ENCODE measurements around the gene BRCA2.
A peak's percentile ranks its signal among the peaks of the same experiment; 100 is the strongest.

BRCA2 gene

DNA sequence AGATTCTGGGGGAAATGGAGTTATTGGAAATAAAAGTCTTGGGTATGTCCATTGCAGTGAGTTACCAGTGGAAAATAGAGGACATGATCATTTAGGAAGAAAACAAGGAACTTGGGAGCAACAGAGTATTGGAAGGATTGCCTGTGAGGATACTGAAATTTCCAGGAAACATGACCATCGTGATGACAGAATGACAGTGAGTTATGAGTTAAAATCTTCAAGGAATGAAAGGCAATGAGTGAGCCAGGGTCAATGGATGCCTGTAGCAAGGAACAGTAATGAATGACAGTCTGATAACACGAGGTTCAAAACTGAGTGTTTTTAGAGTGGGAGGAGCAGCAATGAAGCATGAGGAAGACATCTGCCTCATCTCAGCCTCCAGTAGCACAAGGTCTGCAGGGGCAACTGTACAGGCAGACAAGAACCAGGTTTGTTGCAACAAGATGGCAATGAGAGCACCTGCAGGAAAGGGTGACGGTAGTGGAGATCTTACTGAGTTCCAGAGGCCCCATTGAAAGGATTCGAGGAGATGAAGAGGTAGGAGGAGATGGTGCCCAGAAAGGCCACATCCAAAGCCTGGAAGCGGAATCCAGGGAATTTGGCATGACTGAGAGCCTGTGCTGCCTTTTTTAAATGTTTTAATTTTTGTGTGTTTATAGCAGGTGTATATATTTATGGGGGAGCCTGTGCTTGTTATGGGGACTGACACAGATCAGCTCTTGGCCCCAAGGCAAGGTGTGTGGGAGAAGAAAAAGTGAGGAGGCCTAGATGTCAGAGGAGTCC lies 68.7 kb downstream of the BRCA2 start:
- DNase-seq (ENCODE audit: low spot score), result no peak

DNA sequence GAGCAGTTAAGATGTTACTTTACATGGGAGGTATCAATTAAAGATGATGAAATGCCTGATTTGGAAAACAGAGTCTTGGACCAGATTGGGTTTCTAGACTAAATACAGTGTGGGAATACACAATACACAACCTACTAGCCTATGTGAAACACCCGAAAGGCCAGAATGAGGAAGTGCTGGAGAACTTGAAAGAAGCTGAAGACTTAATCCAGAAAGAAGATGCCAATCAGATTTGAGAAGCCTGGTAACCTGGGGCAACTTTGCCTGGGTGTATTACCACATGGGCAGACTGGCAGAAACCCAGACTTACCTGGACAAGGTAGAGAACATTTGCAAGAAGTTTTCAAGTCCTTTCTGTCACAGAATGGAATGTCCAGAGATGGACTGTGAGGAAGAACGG lies 69.4 kb downstream of the BRCA2 start:
- no peak for DNase-seq (ENCODE audit: low spot score)

GRCh38 chr13:32385410-32385809 lies 70.1 kb downstream of the BRCA2 start:
- DNase-seq (ENCODE audit: low spot score), result no peak

- DNase-seq (ENCODE audit: low spot score), result no peak
Observed at GRCh38 chr13:32390048-32390447, 74.7 kb downstream of the BRCA2 start.

DNA sequence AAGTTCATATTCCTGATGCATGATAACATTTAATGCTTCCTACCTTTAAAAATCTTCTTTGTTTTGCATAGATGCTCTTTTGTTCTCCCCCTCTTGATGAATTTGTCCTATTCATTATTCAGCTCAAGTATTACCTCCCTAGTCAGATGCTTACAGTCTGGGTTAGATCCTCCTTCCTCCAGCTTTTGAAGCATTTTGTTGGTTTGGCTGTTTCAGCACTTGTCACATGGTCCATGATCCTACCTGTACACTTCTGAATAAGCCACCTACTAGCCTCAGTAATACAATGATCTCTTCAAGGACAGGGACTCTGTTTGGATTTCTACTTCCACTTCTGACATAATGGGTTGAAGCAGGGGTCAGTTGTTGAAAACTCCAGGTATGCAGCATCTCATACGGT lies 75.2 kb downstream of the BRCA2 start:
- DNase-seq (ENCODE audit: low spot score), result no peak

DNA sequence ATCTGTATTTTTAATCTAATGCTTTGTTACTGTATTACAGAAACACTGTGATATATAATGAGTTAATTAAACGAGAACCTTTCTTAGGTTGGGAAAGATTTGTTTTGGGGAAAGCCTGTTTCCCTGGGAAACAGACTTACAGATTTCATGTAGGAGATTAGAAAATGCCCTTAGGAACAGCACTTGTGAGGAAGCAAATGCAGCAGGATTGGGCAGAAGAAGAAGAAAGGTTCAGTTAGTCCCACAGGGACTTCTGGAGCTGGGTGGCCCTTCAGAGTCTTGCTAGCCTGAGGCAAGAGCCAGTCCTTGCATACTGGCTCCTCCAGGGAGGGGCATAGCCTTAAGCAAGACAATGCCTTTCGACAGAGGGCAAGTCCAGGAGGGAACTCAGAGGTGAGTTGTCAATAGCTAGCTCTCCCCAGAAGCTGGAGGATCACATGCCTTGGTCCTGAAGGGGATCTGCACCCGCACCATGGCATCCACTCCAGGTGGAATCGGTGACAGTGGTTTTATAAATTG lies 75.9 kb downstream of the BRCA2 start:
- DNase-seq (ENCODE audit: low spot score), result no peak

GRCh38 chr13:32403108-32403507 lies 87.8 kb downstream of the BRCA2 start:
- no peak for DNase-seq (ENCODE audit: low spot score)

- DNase-seq (ENCODE audit: low spot score), result no peak
Observed at GRCh38 chr13:32407854-32408253, 92.5 kb downstream of the BRCA2 start.

DNA sequence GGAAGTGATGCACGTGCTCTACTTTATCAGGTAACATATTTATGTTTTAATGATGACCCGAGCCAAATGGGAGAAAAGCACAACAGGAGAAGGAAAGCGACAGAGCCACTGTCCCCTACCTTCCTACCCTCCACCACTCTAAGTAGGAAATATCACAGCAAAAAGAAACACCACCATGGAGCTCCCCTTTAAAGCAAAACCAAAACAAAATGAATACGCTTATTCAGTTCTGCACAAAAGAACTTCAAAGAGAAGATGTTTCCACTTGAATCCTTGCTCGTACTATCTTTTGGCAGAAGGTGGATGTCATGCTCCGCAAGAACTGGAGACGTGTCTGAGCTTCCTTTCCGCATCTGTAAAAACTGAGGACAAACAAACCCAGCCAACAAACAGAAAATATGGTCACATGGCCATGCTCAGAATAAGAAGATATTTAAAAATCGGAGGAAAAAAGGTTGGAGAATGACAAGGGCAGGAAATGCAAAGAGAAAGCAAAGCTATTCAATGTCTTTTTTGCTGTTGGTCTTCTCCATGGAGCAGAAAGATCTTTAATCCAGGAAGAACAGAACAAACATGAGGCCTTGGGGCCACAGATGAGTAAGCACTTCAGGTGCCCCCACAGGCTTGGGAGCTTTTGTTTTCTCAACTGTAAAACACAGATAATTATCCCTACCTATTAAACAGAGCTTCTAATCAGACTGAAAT lies 93.1 kb downstream of the BRCA2 start:
- DNase-seq (ENCODE audit: low spot score), result no peak

- no peak for DNase-seq (ENCODE audit: low spot score)
Observed at GRCh38 chr13:32409001-32409313, 93.6 kb downstream of the BRCA2 start.

GRCh38 chr13:32409561-32410421 lies 94.5 kb downstream of the BRCA2 start:
- DNase-seq (ENCODE audit: low spot score), result no peak

GRCh38 chr13:32413284-32413683 lies 98.0 kb downstream of the BRCA2 start:
- DNase-seq (ENCODE audit: low spot score), result no peak

GRCh38 chr13:32414580-32414979 lies 99.3 kb downstream of the BRCA2 start:
- no peak for DNase-seq (ENCODE audit: low spot score)

DNA sequence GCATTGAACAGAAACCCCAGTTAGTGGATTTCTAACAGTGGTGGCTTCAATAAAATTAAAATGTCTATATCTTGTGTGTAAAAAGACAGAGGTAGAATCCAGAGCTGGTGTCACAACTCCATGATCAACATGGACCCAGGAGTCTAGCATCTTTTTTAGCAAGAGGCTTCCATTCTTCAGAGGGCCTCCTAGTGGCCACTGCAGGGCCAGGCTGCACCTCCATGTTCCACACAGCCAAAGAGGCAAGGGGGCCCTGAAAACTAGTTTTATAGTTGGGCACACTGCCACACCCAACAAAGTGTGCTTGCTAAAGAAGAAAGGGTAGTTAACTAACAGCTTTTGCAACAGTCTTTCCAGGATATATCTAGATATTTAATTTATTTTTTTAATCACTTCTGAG lies 99.7 kb downstream of the BRCA2 start:
- no peak for DNase-seq (ENCODE audit: low spot score)

DNA sequence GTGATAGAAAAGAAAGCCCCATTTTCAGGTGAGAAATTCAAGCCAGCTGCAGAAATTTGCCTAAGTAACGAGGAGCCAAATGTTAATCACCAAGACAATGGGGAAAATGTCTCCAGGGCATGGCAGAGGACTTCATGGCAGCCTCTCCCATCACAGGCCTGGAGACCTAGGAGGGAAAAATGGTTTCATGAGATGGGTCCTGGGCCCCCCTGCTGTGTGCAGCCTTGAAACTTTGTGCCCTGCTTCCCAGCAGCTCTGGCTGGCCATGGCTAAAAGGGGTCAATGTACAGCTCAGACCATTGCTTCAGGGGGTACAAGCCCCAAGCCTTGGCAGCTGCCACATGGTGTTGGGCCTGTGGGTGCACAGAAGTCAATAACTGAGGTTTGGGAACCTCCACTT lies 102.7 kb downstream of the BRCA2 start:
- DNase-seq (ENCODE audit: low spot score), result no peak

GRCh38 chr13:32419862-32420261 lies 104.6 kb downstream of the BRCA2 start:
- no peak for DNase-seq (ENCODE audit: low spot score)

DNA sequence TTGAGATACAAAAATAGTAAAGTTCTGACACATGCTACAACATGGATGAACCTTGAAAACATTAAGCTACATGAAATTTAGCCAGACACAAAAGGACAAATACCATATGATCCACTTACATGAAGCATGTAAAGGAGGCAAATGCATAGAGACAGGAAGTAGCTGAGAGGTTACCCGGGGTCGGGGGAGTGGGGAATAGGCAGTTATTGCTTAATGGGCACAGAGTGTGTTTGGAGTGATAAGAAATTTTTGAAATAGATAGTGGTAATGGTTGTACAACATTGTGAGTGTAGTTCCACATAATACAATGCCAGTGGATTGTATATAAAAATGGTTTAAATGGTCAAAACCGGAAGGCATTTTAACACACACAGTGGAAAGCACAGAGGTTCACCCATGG lies 108.3 kb downstream of the BRCA2 start:
- DNase-seq (ENCODE audit: low spot score), result no peak

- DNase-seq (ENCODE audit: low spot score), result no peak
Observed at GRCh38 chr13:32425158-32425557, 109.8 kb downstream of the BRCA2 start.

- peak; percentile 58 for DNase-seq (ENCODE audit: low spot score)
Observed at GRCh38 chr13:32426191-32426989, 111.1 kb downstream of the BRCA2 start.

- peak; percentile 44 for DNase-seq (ENCODE audit: low spot score)
Observed at GRCh38 chr13:32426990-32427851, 111.9 kb downstream of the BRCA2 start.
